Measurements from ENCODE around the gene DNAAF3.
"Not testable (repeated sequence)": the region's sequence is repeated elsewhere in the genome, so short reads cannot be mapped to it uniquely, and the experiment has no call there.

The DNAAF3 gene

GRCh38 chr19:55175117-55175867 lies 8.9 kb upstream of the DNAAF3 start:
- DNase-seq (ENCODE audit: low spot score), result no peak

- no peak for DNase-seq (ENCODE audit: low spot score)
Observed at GRCh38 chr19:55174425-55175116, 8.2 kb upstream of the DNAAF3 start.

- peak; percentile 80 for DNase-seq (ENCODE audit: low spot score)
Observed at GRCh38 chr19:55173714-55174409, 7.4 kb upstream of the DNAAF3 start.

GRCh38 chr19:55173186-55173713 lies 6.8 kb upstream of the DNAAF3 start:
- no peak for DNase-seq (ENCODE audit: low spot score)

- DNase-seq (ENCODE audit: low spot score), result no peak
Observed at GRCh38 chr19:55172741-55173140, 6.3 kb upstream of the DNAAF3 start.

- not testable (repeated sequence) for DNase-seq (ENCODE audit: low spot score)
Observed at GRCh38 chr19:55172318-55172717, 5.9 kb upstream of the DNAAF3 start.

GRCh38 chr19:55171440-55171839 lies 5.0 kb upstream of the DNAAF3 start:
- DNase-seq (ENCODE audit: low spot score), result no peak

GRCh38 chr19:55169136-55169535 lies 2.7 kb upstream of the DNAAF3 start:
- DNase-seq (ENCODE audit: low spot score), result no peak

GRCh38 chr19:55165952-55166529 lies 372 bp downstream of the DNAAF3 start:
- DNase-seq (ENCODE audit: low spot score), result peak; percentile 93

GRCh38 chr19:55161571-55162322 lies 4.7 kb downstream of the DNAAF3 start:
- no peak for DNase-seq (ENCODE audit: low spot score)

- no peak for DNase-seq (ENCODE audit: low spot score)
Observed at GRCh38 chr19:55160986-55161365, 5.4 kb downstream of the DNAAF3 start.

- DNase-seq (ENCODE audit: low spot score), result peak; percentile 94
Observed at GRCh38 chr19:55160128-55160985, 6.1 kb downstream of the DNAAF3 start.

- peak; percentile 48 for DNase-seq (ENCODE audit: low spot score)
Observed at GRCh38 chr19:55158848-55159749, 7.3 kb downstream of the DNAAF3 start.

- DNase-seq (ENCODE audit: low spot score), result no peak
Observed at GRCh38 chr19:55158423-55158822, 8.0 kb downstream of the DNAAF3 start.

GRCh38 chr19:55157064-55157908 lies 9.1 kb downstream of the DNAAF3 start, which contains the start of gene TNNI3:
Gene TNNI3 (minus strand): TSS chr19:55157732. CDS start chr19:55157589, 143 bp downstream.
- no peak for DNase-seq (ENCODE audit: low spot score)

- peak; percentile 59 for DNase-seq (ENCODE audit: low spot score)
Observed at GRCh38 chr19:55156202-55157063, 10.0 kb downstream of the DNAAF3 start.

GRCh38 chr19:55155784-55156183 lies 10.6 kb downstream of the DNAAF3 start:
- not testable (repeated sequence) for DNase-seq (ENCODE audit: low spot score)
